GM12864 (cell line): Measurements from ENCODE around the gene UBE2D1.
A peak's percentile ranks its signal among the peaks of the same experiment; 100 is the strongest.

ENCODE experiments used
- DNase-seq: peaks from one replicate; pipeline ENCODE4 v3.0.0-alpha.2; 2011; ENCODE audit warnings: low read depth
- H3K4me3 ChIP-seq: 2 replicates; pipeline ENCODE4 v1.5.1; 2011; ENCODE audit warnings: mild to moderate bottlenecking, low read depth, low read length, control low read depth
- CTCF ChIP-seq: IDR thresholded peaks from 2 replicates; pipeline ENCODE4 v1.5.1; 2011; ENCODE audit warnings: low read depth, mild to moderate bottlenecking, moderate library complexity, low read length, control low read depth, inconsistent platforms; ENCODE audit errors: missing control alignments

The UBE2D1 gene

GRCh38 chr10:58371473-58371872, 36.7 kb downstream of the UBE2D1 start:
- no peak for TF ChIP-seq CTCF
- DNase-seq = no peak
- no peak overlapping the region for H3K4me3 ChIP-seq

DNA sequence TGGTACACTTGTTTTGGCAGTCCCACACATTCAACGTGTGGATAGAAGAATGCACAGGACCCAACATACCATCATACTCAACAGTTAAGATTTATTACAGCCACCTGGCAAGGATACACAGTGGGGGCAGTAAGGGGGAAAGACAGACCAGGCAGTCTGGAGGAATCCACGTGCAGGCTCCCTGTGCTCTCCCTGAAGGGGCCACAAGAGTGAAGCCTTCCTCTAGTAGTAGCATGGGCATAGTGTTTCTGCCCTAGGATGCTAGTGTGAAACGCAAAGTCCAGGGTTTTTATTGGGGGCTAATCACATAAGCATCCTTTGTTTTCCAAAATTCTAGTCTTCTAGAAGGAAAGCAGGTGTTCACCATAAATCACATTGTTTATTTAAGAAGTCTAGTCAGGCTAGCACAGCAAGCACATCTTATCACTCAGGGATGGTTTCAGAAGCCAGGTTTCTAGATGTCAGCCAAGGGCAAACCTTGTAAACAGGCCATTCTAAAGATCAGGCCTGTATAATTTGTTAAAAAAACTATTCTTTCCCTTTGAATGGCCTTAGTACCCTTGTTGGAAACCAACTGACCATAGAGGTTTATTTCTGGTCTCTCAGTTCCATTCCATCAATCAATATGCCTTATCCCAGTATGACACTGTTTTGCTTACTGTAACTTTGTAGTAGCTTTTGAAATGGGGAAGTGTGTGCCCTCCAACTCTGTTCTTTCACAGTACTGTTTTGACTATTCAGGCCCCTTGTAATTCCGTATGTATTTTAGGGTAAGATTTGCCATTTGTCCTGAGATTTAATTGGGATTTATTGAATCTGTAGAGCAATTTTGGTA, 38.0 kb downstream of the UBE2D1 start:
- TF ChIP-seq CTCF = no peak
- H3K4me3 ChIP-seq = no peak overlapping the region
- no peak for DNase-seq

DNA sequence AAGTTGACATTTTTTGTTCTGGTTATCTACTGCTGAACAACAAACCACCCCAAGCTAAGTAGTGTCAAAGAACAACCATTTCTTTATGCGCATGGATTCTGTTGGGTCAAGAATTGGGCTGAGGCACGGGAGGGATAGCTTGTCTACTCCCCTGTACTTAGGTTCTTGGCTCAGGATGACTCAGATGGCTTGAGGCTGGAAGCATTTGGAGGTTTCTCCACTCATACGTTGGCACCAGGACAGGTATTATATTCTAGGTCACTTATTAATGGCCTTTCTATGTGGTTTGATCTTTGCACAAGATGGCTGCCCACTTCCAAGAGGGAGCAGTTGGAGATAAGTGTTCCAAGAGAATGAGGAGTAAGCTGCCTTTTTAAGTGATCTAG, 38.6 kb downstream of the UBE2D1 start:
- no peak overlapping the region for H3K4me3 ChIP-seq
- DNase-seq = no peak
- TF ChIP-seq CTCF = no peak

DNA sequence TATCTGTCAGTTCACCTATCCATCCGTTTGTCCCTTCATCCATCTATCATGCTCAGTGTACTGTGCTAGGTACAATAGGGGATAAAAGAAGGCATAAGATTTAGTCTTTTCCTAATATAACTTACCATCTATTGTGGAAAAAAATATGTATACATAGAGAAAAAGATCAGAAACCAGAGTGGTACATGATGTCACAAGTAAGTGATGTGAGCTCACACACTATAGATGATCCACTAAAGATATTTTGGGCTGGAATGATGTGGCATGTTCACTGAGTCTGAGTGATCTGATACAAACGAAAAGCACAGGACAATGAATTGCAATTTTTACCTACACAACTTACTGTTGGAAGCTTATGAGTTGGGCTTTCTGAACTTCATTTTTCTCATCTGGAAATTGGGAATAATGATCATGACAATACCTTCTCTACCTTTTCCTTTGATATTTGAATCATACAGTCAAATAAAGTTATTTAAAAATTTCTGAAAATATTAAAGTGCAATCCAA, 47.7 kb downstream of the UBE2D1 start:
- DNase-seq = no peak
- TF ChIP-seq CTCF = no peak
- H3K4me3 ChIP-seq = no peak overlapping the region

DNA sequence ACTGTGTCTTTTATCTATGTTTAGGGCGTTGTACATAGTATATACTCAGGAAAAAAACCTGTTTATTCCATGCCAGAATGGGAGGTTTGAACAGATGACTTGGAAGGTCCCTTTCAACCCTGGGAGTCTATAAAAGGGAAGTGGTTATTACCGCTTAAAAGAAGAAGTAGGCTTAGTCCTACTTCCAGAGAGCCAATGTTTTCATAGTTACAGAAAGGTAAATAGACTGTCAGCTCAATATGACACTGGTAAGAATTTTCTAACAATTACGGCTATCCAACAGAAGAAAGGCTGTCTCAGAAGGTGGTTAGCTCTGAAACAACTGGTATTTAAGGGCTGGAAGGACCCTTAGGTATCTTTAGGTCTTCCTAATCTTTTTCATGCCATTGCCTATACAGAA, 49.3 kb downstream of the UBE2D1 start:
- peak; percentile 43 for DNase-seq
- H3K4me3 ChIP-seq = peak overlapping the region; percentile 72; the same call in 1 of the 2 replicates

GRCh38 chr10:58384544-58384998, 49.8 kb downstream of the UBE2D1 start:
- no peak for TF ChIP-seq CTCF
- DNase-seq = no peak
- H3K4me3 ChIP-seq = peak overlapping the region; percentile 72

More for the DNA sequence above, 49.3 kb downstream of the UBE2D1 start:
- no peak for TF ChIP-seq CTCF
